Left ventricle myocardium inferior (tissue), 1 donor: ENCODE measurements around the gene ALDH3A2. TPM values are rescaled to one million over a fixed set of nuclear protein-coding genes. Genes with fewer than 3 reads are reported as not detected.

Source experiments
- DNase-seq: peaks from one replicate; pipeline ENCODE4 v3.0.0-alpha.2; 2020
- H3K27ac ChIP-seq: fragments of 200-600 bp; replicated peaks from 2 replicates; pipeline ENCODE4 v1.8.0; 2021
- H3K27me3 ChIP-seq: fragments of 200-600 bp; 2 replicates; pipeline ENCODE4 v1.8.0; 2021; ENCODE audit warnings: low read depth
- H3K36me3 ChIP-seq: fragments of 200-600 bp; 2 replicates; pipeline ENCODE4 v1.8.0; 2021
- H3K4me1 ChIP-seq: fragments of 200-600 bp; 2 replicates; pipeline ENCODE4 v1.8.0; 2021
- H3K4me3 ChIP-seq: fragments of 200-600 bp; 2 replicates; pipeline ENCODE4 v1.8.0; 2021; ENCODE audit warnings: mild to moderate bottlenecking, moderate library complexity
- H3K9me3 ChIP-seq: fragments of 200-600 bp; replicated peaks from 2 replicates; pipeline ENCODE4 v1.8.0; 2021
- intact Hi-C: fragments of 100-400 bp; cut with micrococcal nuclease; formaldehyde crosslinking; loops from one replicate; pipeline ENCODE4 v1.11.0; 2022
- total RNA-seq: library from RNA; stranded (reverse); fragmentation: NEBNext Ultra II Directional; extraction: Animal tissue kit (Norgen Biotek cat#: 25700); gene quantifications from one replicate; pipeline ENCODE4 v1.2.1, GENCODE V29; 2021
- TF ChIP-seq, protein P1 (sequence below): fragments of 200-600 bp; IDR thresholded peaks from 2 replicates; pipeline ENCODE4 v1.8.0; 2021; ENCODE audit warnings: antibody characterized with exemption, mild to moderate bottlenecking, borderline replicate concordance
- donor health status: DM: no; HTN: yes; CAD: no; lungs with severe emphysema.

ALDH3A2 gene
- total RNA-seq, 1 donor from 2014 or later: 65.2 TPM

DNA sequence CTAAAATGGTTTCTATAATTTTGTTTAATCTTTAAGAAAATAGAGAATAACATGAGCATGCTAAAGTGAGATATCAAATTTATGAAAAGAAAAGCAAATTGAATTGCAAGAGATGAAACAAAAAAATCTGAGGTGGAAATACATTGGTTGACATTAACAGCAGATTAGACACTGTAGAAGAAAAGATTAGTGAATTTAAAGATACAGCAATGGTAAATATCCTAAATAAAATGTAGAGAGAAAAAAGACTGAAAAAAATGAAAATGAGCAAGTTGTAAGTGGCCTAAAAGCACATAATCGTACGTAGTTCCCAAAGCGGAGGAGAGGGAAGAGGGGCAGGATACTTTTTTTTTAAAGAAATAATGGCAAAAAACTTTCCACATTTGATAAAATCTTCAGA is 30.5 kb upstream of the ALDH3A2 start:
- intact Hi-C loops: no loop called here
- Histone ChIP-seq H3K4me1 (no peaks in the 10 kb centered on the region), H3K27me3 (no peaks in the 10 kb centered on the region), H3K36me3 (no peaks in the 10 kb centered on the region), H3K9me3 (peaks cover 60% of the 10 kb centered on the region), H3K27ac (no peak overlapping the region), H3K4me3 (no peak overlapping the region)
- no peak for DNase-seq
- TF ChIP-seq, protein P1, sequence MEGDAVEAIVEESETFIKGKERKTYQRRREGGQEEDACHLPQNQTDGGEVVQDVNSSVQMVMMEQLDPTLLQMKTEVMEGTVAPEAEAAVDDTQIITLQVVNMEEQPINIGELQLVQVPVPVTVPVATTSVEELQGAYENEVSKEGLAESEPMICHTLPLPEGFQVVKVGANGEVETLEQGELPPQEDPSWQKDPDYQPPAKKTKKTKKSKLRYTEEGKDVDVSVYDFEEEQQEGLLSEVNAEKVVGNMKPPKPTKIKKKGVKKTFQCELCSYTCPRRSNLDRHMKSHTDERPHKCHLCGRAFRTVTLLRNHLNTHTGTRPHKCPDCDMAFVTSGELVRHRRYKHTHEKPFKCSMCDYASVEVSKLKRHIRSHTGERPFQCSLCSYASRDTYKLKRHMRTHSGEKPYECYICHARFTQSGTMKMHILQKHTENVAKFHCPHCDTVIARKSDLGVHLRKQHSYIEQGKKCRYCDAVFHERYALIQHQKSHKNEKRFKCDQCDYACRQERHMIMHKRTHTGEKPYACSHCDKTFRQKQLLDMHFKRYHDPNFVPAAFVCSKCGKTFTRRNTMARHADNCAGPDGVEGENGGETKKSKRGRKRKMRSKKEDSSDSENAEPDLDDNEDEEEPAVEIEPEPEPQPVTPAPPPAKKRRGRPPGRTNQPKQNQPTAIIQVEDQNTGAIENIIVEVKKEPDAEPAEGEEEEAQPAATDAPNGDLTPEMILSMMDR: no peak

DNA sequence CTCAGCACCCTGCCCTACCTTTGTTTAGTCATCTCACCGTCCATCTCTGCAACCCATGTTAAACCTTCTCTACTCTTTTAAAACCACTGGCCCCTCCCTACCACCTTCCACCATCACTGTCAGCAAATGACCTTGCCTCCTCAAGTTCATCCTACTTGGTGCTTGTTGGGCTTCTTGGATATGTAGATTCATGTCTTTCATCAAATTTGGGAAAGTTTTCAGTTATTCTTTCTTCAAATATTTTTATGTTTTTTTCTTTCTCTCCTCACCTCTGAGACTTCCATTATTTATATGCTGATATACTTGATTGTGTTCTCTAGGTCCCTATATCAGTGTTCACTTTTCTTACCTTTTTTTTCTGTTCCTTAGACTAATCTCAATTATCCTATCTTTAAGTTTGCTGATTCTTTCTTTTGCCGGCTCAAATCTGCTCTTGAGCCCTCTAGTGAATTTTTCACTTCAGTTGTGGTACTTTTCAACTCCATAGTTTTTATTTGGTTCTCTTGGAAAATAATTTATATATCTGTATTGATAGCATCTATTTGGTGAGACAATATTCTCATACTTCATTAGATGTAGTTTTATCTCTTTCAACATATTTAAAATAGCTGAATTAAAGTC is 28.7 kb upstream of the ALDH3A2 start:
- intact Hi-C loops: no loop called here
- H3K4me1 ChIP-seq: no peaks in the 10 kb centered on the region
- peaks cover 60% of the 10 kb centered on the region for H3K9me3 ChIP-seq
- H3K4me3 ChIP-seq: no peak overlapping the region
- no peaks in the 10 kb centered on the region for H3K36me3 ChIP-seq
- TF ChIP-seq, protein P1: no peak
- DNase-seq: no peak
- no peak overlapping the region for H3K27ac ChIP-seq
- H3K27me3 ChIP-seq: no peaks in the 10 kb centered on the region

DNA sequence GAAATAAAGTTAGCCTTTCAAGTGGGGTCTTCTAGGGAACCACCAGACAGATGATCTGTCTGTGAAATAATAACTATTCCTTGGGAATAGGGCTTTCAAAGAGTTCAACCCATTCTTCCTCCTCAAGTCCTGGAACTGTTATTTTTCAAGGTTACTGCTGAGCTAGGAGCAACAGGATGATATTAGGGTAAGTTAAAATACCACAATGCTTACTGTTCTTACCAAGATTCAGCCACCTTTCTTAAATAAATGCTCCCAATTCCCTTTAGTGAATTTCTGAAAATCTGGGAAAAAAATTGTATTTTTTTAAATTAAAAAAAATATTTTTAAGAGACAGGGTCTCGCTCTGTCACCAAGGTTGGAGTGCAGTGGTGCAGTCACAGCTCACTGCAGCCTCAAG is 26.9 kb upstream of the ALDH3A2 start:
- Histone ChIP-seq H3K36me3 (no peaks in the 10 kb centered on the region), H3K4me3 (no peak overlapping the region), H3K9me3 (peaks cover 60% of the 10 kb centered on the region), H3K4me1 (no peaks in the 10 kb centered on the region), H3K27ac (no peak overlapping the region), H3K27me3 (no peaks in the 10 kb centered on the region)
- no peak for DNase-seq
- intact Hi-C loops: no loop called here
- TF ChIP-seq, protein P1: no peak

DNA sequence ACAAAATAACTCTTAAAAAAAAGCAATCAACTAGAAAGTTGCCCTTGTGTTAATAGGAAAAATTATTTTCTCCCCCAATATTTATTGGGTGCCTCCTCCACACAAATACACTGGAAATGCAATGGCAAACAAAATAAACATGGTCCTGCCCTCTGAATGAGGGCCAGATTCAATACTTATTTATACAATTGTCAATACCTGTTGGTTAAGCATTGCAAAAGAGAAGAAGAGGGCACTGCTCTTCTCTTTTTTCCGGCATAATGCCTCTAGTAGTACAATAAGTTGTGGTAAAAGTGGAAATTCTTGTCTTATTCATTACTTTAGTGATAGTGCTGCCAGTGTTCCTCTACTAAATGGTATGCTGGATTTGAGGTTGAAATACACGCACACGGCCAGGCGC is 22.5 kb upstream of the ALDH3A2 start:
- intact Hi-C loops: no loop called here
- H3K27ac ChIP-seq: no peak overlapping the region

DNA sequence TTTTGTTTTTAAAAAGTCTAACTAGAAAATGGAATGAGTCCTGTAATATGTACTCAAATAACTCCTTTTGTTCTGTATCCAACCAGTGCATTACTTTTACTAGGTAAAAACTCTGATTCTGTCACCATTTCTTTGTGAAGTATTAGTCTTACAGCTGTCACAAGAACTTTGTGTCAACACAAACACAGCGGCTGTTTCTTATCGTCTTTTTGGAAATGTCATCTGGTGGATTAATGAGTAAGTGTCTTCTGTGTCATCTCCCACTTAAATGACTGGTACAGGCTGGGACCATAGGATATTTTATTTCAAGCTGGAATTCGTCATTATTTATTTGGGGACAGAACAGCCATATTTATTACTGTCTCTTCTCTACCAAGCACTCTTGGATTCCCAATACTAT is 19.1 kb upstream of the ALDH3A2 start:
- intact Hi-C loops: no loop called here
- Histone ChIP-seq H3K27ac (no peak overlapping the region), H3K9me3 (no peaks in the 10 kb centered on the region)

More for the DNA sequence above, 22.5 kb upstream of the ALDH3A2 start:
- no peak overlapping the region for H3K4me3 ChIP-seq
- no peaks in the 10 kb centered on the region for H3K36me3 ChIP-seq
- TF ChIP-seq, protein P1: no peak
- H3K9me3 ChIP-seq: peaks cover 18% of the 10 kb centered on the region
- no peaks in the 10 kb centered on the region for H3K4me1 ChIP-seq
- no peaks in the 10 kb centered on the region for H3K27me3 ChIP-seq
- DNase-seq: no peak

More for the DNA sequence above, 19.1 kb upstream of the ALDH3A2 start:
- DNase-seq: no peak
- TF ChIP-seq, protein P1: no peak
- Histone ChIP-seq H3K36me3 (no peaks in the 10 kb centered on the region), H3K27me3 (no peaks in the 10 kb centered on the region), H3K4me3 (no peak overlapping the region), H3K4me1 (no peaks in the 10 kb centered on the region)
